Activated CD8-positive, alpha-beta memory T cell treated with anti-CD3 and anti-CD28 coated beads for 36 hours (primary cell): ENCODE data around the gene QPCT. TPM values are rescaled to one million over a fixed set of nuclear protein-coding genes. Genes with fewer than 3 reads are reported as not detected.
"Not testable (repeated sequence)": the region's sequence is repeated elsewhere in the genome, so short reads cannot be mapped to it uniquely, and the experiment has no call there.

Experiments
- CTCF ChIA-PET: fragments of 350-600 bp; sonication (Branson Sonifier 250); formaldehyde crosslinking; loops from one replicate; lab custom pipeline; 2021; ENCODE audit warnings: antibody characterized with exemption; lab: Charles Lee
- POLR2A ChIA-PET: fragments of 350-600 bp; sonication (Branson Sonifier 250); formaldehyde crosslinking; loops from one replicate; lab custom pipeline; 2021; ENCODE audit warnings: antibody characterized with exemption; lab: Charles Lee
- total RNA-seq, 2 experiments: library from RNA; stranded (reverse); gene quantifications; one replicate each; pipeline ENCODE4 v1.2.3, GENCODE V29; 2021

The QPCT gene
- total RNA-seq, 2 experiments from 2014 or later = 5.5 to 6.6 TPM

DNA sequence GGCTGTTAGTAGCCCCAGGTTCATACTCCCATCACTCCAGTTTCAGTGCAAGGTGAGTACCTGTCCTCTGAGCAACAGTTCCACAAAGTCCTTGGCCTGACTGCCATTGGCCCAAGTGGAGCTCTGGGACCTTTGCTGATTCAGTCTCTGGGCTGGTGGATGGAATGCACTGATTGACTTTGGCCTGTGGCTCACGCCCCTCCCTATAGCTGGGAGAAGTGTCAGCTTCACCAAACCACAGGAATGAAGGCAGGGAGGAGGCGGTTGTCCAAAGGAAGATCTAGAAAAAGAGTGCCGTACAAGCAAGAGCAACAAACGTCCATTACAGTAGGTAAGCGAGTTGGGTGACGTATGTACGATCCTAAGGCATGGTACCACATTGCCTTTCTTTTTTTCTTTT is 34.0 kb downstream of the QPCT start:
- CTCF ChIA-PET = interaction anchor here (1.1 kb wide), 1 partner anchor 18 kb away, joined by 3 read pairs; no protein-coding TSS in a partner anchor
- POLR2A ChIA-PET = interaction anchor here (3.1 kb wide), 1 partner anchor 12 kb away, joined by 15 read pairs; no protein-coding TSS in a partner anchor

DNA sequence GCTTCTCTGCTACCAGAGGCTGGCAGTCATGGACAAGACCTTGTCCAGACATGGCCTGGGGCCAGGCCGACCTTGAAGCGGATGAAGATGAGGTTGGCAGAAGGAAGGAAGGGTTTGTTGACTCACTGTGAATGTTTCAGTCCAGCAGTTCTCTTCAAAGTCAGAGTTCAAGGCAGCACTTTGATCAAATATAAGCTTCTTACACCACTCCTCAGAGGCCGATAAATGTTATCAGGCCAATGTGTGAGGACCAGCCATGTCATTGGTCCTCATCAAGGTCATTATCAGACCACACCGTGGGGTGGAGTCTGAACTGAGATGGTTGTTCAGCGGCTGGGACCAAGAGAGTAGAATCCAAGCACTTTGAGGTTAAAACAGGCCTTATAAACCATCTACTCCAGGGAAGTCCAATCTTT is 35.5 kb downstream of the QPCT start:
- ChIA-PET POLR2A (interaction anchor here (0.6 kb wide), 1 partner anchor 187 kb away, joined by 3 read pairs; no protein-coding TSS in a partner anchor), CTCF (no interaction called here)

DNA sequence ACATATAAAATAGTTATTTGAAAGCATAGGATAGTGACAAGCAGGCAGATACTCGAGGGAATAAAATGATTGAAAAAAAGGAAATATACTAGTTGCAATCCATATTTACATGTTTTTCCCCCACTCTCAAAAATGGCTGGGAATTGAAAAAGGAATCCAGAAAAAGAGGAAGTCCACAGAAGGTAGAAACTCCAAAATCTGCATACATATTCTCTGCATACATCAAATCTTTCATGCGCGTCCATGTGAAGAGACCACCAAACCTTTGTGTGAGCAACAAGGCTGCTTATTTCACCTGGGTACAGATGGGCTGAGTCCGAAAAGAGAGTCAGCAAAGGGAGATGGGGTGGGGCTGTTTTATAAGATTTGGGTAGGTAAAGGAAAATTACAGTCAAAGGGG is 36.4 kb downstream of the QPCT start:
- POLR2A ChIA-PET, CTCF ChIA-PET: not testable (repeated sequence)

DNA sequence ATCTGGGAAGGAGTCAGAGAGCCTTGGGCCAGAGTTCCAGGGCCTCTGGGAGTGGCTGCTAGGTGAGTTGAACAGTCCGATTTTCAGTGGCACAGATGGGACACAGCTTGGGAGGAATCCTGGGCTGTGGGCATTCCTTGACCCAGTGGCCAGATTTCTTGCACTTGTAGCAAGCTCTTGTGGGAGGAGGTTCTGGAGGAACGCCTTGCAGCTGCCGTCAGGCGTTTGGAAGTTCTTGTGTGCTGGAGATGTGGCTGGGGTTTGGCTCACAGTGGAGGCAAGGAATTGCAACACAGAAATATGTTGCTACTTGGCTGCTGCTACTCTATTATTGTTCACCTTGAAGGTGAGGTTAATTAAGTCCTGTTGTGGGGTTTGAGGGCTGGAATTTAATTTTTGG is 39.8 kb downstream of the QPCT start:
- POLR2A ChIA-PET, CTCF ChIA-PET: not testable (repeated sequence)

DNA sequence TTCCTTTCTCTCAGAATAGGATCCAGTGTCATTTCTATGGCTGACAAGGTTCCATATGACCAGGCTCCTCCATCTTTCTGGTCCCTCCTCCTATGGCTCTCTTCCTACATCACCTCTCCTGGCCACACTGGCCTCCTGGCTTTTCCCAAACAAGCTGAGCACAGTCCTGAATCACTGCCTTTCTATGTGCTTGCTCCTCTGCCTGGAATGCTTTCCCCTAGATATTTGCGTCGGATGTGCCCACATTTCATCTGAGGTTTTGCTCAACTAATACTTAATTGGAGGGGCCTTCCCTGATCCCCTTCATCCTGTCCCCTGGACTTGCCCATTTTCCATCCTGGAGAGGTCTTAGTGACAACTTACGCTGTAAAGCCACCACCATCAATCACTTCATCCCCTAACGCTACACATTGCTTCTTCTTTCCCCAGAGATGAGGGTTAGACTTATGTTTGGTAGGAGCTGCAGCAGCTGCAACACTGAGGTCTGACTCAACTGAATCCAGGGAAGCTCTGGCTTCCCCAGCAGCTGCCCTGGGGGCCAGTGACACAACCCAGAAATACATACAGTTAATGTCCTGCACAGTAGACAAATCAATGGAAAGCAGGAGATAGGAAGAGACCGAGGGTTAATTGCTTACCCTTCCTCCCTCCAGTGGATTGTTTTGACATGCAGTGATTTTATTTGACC is 42.9 kb downstream of the QPCT start:
- ChIA-PET CTCF (interaction anchor here (1.2 to 1.3 kb wide), 2 partner anchors 12 to 487 kb away, joined by 3 to 4 read pairs; no protein-coding TSS in a partner anchor), POLR2A (no interaction called here)

DNA sequence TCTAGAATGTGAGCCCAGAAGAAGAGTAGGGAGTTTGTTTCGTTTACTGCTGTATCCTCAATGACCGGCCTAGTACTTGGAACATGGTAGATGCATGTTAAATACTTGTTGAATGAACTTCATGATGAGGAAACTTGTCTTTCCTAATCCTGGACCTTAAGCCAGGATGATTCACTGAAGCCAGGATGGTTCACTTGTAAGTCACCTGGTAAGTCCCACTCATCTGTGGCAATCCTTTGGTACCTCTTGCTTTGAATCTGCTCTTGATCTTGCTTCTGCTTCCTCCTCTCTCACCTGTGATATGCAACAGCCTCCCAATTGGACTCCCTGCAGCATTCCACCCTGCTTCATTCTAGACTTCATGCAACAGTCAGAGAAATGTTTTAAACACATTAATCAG is 43.6 kb downstream of the QPCT start:
- ChIA-PET CTCF (interaction anchor here (1.3 kb wide), 1 partner anchor 13 kb away, joined by 4 read pairs; no protein-coding TSS in a partner anchor), POLR2A (no interaction called here)

DNA sequence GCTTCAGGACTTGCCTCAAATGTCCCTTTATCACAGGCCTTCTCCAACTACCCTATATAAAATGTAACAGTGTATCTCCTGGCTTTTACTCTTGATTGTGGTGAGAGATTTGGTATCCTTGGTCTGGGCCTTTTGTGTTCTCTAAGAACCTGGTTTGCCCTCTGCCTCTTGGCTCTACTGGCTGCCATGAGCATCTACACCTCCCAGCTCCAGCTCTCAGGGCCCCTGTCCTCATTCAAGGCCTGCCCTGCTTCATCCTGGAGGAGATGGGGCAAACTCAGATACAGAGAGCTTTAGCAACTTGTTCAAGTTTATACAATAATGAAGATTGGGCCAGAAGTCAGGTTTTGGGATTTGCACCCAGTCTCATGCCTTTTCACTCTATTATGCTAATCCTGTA is 45.0 kb downstream of the QPCT start:
- CTCF ChIA-PET = interaction anchor here (1.4 to 1.7 kb wide), 2 partner anchors 66 to 443 kb away, joined by 3 to 4 read pairs; no protein-coding TSS in a partner anchor

DNA sequence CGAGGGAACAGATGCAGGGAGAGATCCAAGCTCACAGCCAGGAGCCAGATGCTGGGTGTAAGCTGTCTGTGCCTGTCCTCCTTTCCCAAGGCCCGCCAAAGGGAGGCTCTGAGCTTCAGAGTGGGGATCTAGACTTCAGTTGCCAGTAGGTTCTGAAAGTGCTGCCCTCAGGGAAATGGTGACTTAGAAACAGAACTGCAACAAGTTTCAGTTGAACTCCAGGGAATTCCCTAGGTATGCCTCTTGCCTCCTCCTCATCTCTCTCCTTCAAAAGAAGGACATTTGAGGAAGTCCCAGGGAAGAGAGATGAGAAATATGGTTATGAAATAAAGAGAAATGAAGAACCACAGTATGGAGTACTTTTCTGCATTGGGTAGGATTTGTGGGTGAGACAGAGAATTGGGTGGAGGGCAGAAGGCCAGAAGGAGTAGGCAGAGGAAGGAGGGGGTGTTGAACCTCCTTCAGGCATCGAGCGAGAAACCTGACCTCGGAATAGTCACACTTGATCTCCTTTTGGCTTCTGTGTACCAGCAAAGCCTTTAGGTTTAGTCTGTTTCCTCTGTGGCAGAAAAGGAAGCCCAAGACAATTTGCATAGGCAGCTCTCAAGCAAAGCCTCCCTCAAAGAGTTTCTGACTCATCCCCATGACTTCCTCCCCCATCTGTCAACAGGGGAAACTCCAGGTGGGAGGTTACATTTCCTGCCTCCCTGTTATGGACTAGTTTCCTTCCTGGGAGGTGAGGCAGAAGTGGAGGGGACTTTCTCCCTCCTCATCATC is 45.7 kb downstream of the QPCT start:
- ChIA-PET CTCF (interaction anchor here (1.0 to 1.7 kb wide), 3 partner anchors 14 to 442 kb away, joined by 3 to 6 read pairs (median 4); no protein-coding TSS in a partner anchor), POLR2A (interaction anchor here (0.6 to 0.7 kb wide), 2 partner anchors 150 to 482 kb away, joined by 3 read pairs; no protein-coding TSS in a partner anchor)

More for the DNA sequence above, 45.0 kb downstream of the QPCT start:
- POLR2A ChIA-PET = interaction anchor here (0.6 to 0.7 kb wide), 2 partner anchors 149 to 482 kb away, joined by 3 read pairs; no protein-coding TSS in a partner anchor

DNA sequence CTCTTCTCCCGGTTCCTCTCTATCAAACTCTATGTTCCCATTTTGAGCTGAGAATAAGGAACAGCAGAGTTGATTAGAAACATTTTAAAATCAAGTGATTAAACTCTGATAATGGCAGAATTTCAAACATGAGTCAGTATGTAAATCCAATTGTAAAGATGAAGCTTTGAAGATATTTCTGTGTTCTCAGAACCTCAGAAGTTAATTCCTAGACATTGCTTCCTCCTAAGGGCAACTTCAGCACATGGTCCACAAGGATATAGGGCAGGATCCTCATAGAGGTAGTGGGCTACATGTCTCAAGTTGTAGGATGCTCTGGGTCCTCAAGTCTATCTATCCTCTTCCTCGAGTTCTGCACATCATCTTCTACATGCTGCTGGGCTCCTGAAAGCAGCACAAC is 46.3 kb downstream of the QPCT start:
- CTCF ChIA-PET = interaction anchor here (0.8 to 1.4 kb wide), 3 partner anchors 15 to 67 kb away, joined by 3 to 6 read pairs (median 3); no protein-coding TSS in a partner anchor
- POLR2A ChIA-PET = interaction anchor here (0.5 to 0.6 kb wide), 2 partner anchors 19 to 1157 kb away, joined by 3 to 6 read pairs; no protein-coding TSS in a partner anchor

DNA sequence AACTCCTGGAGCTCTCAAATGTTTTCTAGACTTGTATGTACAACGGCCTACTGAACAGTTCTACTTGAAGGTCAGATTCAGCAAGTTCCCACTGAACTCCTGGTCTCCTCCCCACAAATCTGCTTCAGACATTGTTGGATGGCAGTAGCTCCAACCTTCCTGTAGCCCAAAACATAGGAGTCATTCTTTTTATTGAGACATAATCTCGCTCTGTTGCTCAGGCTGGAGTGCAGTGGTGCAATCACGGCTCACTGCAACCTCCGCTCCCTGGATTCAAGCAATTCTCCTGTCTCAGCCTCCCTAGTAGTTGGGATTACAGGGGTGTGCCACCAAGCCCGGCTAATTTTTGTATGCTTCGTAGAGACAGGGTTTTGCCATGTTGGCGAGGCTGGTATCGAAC is 47.3 kb downstream of the QPCT start:
- ChIA-PET CTCF (no interaction called here), POLR2A (no interaction called here)

DNA sequence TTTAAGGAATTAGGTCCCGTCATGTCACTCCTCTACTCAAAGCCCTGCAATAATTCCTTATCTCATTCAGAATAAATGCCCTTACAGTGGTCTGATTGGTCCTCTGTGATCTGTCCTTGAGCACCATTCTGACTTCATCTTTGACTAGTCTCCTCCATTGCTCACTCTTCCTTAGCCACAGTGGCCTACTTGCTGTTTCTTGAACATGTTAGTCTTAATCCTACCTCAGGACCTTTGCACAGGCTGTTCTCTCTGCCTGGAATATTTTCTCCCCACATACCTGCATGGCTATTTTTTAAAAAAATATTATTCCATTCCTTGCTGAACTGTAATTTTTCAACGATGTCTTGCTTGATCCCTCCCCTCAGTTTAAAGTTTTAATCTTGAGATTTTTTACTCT is 48.0 kb downstream of the QPCT start:
- ChIA-PET POLR2A (no interaction called here), CTCF (no interaction called here)

DNA sequence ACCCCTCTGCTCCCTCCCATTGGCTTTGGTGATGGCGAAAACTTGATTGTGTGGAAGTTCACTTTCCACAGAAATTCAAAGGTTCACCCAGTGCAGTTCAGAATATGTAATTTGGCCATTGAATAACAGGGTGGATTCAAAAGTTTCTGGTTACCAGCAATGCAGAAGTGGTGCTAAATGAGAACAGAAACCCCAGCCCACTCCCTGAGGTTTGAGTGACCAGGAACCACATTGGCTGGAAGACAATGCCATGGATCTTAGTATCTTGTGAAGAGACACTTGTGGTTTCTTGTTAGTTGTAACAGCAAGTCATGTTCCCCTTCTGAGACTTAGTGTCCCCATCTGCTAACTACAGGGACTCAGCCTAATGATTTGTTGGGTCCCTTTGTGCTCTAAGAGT is 49.8 kb downstream of the QPCT start:
- POLR2A ChIA-PET = no interaction called here
- CTCF ChIA-PET = interaction anchor here (0.5 to 1.2 kb wide), 2 partner anchors 483 to 484 kb away, joined by 3 to 6 read pairs; no protein-coding TSS in a partner anchor

DNA sequence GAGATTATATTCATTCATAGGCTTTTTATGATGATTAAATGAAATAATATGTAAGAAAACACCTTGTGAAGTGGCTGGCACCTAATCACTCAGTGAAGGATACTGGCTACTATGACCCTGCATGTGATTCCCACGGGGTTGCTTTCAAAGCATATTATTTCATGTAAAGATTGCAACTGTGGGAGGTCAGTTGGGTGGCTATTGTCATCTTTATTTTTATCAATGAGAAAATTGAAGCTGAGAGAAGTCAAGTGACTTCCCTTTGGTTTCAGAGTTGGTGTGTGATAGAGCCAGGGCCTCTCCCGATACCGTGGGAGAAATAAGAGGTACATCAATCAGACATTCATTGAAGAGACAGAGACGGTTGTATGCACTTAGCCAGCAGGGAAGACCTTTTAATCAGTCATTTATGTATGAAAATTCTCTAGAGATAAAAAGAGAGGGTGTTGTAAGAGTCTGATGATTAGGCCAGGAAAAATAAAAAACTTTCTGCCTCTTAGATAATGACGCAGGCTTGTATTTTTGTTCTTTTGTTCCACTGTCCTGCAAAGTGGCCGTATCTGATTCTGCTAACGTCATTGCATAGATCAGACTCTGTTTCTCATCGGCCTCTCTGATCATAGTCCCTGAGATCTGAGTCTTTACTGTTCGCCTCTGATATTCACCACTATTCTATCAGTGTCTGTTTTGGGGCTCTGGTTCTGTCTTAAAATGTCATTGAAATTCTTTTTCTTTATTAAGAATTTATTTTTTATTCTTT is 50.5 kb downstream of the QPCT start:
- POLR2A ChIA-PET = no interaction called here
- CTCF ChIA-PET = interaction anchor here (1.0 to 2.3 kb wide), 14 partner anchors 17 to 499 kb away, joined by 3 to 11 read pairs (median 4); no protein-coding TSS in a partner anchor

DNA sequence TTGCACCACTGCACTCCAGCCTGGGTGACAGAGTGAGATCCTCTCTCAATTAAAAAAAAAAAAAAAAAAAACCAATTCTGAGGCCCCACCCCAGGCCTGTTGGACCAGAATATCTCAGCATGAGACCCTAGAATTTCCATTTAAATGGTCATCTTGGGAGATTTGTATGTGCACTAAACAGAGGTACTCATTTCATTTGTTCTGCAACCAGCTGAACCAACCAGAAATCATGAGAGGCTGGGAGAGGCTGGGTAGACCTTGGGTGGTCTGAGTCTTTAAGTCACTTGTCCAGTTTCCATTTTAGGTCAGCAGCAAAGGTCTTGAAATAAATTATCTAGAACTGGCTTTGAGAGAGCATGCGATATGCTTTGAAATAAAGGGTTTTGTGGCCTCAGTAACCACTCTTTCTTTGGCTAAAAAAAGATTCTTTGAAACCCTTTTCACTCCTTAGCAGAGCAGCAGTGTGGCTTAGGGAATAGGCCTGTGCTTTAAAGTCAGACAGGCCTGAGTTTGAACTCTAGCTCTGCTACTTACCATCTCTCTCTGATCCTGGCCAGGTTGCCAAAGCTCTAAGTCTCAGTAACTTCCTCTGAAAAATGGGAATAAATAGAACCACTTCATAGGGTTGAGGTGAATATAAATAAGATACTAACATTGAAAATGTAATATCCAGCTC is 52.6 kb downstream of the QPCT start:
- ChIA-PET CTCF (interaction anchor here (0.6 to 2.3 kb wide), 17 partner anchors 12 to 497 kb away, joined by 3 to 9 read pairs (median 4); no protein-coding TSS in a partner anchor), POLR2A (interaction anchor here (0.6 kb wide), 2 partner anchors 118 to 261 kb away, joined by 3 to 5 read pairs; no protein-coding TSS in a partner anchor)

DNA sequence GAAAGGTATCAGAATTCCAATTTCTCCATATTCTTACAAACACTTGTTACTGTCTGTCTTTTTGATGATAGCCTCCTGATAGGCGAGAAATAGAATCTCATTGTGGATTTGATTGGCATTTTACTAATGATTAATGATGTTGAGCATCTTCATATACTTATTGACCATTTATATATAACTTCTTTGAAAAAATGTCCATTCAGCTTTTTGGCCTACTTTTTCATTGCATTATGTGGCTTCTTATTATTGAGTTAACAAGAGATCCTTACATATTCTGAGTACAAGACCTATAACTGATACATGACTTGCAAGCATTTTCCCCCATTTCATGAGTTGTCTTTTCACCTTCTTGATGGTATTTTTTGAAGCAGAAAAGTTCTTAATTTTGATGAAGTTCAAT is 54.6 kb downstream of the QPCT start:
- ChIA-PET CTCF (no interaction called here), POLR2A (no interaction called here)

DNA sequence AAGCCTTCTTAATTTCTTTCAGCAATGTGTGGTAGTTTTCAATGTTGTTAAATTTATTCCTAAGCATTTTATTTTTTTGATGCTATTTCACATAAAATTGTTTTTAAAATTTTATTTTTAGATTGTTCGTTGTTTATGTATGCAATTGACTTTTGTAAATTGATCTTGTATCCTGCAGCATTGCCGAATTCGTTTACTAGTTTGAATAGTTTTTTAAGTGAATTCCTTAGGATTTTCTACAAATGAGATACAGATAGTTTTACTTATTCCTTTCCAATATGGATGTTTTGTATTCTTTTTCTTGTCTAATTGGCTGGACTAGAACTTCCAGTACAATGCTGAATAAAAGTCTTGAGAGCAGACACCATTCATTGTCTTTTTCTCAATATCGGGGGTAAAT is 55.6 kb downstream of the QPCT start:
- POLR2A ChIA-PET = no interaction called here
- CTCF ChIA-PET = no interaction called here

DNA sequence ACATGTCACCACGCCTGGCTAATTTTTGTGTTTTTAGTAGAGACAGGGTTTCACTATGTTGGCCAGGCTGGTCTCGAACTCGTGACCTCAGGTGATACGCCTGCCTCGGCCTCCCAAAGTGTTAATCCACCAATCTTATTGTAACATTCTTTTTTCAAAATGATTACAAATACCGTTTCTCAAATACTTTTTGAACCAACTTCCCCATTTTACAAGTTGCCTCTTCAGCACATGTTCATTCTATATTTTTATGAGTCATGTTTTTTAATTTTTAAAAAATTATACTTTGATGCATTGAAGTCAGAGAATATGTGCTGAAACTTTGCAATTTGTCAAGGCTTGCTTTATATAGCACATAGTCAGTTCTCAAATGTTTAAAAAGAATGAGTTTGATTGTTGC is 58.2 kb downstream of the QPCT start:
- CTCF ChIA-PET = interaction anchor here (0.5 to 1.6 kb wide), 2 partner anchors 13 to 427 kb away, joined by 3 read pairs; no protein-coding TSS in a partner anchor

DNA sequence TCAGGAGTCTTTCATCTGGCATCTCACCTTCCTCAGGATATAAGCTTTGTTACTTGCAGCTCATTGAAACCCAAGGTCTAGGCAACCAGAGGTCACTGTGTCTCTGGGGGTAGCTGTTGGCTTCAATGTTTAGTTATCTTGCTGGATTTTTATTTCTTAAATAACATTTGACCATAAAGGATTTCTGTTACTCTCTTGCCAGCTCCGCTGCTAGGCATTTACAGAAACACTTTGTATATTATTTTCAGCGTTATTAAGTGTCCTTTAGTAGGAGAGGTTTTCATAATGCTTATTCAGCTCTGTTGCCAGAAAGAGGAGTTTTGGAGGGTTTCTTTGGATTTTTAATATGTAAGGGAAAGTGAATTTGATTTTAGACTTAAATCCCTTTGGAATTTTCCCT is 61.4 kb downstream of the QPCT start:
- ChIA-PET CTCF (interaction anchor here (0.6 kb wide), 1 partner anchor 234 kb away, joined by 3 read pairs; no protein-coding TSS in a partner anchor), POLR2A (no interaction called here)

More for the DNA sequence above, 58.2 kb downstream of the QPCT start:
- POLR2A ChIA-PET = no interaction called here
